Fibroblast of skin of left quadriceps (primary cell): Measurements from ENCODE around the gene MCOLN2.
"Not testable (repeated sequence)": the region's sequence is repeated elsewhere in the genome, so short reads cannot be mapped to it uniquely, and the experiment has no call there.

Experiments used
- DNase-seq, 2 experiments: peaks; one replicate each; pipeline ENCODE4 v3.0.0-alpha.2; 2013; ENCODE audit warnings: low read depth in 2 of 2

MCOLN2 gene

DNA sequence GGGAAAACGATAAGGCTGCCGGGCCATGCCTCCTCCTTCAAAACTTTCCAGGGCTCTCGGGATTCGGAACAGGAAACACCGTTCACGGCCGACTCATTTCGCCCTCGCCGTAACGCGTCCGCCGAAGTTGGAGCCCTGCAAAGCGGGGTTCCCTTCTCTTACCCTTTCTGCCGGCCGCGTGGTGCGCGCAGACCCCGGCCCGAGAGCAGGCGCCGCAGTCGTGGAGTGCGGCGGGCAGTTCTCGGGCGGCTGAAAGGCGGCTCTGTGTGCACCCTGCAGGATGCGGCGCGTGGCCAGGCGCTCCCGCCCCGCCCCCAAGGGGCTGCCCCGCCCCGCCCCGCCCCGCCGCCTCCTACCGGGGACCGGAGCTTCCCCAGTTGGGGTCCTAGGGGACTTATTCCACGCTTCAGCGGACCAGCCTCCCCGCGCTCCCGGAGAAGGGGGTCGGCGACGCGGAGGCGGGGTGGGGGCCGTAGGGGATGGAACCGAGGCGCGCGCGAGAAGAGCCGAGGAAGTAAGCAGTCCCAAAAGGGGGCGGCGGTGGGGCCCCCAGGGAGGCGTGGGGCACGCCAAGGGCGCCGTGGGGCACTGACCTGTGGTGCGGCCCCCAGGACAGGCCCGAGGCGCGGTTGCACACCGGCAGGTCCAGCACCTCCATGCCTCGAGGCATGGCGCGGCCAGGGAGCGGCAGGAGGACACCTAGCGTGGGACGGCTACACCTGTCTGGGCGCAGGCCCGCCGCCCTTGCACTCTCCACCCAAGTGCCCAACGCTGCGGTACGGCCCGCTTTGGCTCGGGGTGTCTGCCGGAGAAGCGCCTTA, at the start of gene MCOLN2:
Gene MCOLN2, minus strand, starts transcription at position 268 of the 821 bp plus-strand sequence. Its CDS starts 241 bp downstream, at position 27.
- DNase-seq: no peak

GRCh38 chr1:85042413-85042812, 45.5 kb upstream of the MCOLN2 start:
- DNase-seq: no peak

DNA sequence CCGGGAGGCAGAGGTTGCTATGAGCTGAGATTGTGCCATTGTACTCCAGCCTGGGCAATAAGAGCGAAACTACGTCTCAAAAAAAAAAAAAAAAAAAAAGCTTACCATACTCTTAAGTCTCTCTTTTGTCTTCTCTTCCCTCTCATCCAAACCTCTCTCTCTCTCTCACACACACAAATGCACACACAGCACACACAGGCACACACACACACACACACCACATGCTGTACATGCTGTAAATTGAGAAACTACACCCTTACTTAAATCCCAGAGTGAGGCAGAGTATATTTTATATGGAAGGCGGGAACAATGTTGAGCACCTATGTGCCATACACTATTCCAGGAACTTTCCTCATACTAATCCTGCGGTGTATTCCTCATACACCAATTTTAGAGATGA, 44.9 kb upstream of the MCOLN2 start:
- DNase-seq: no peak

DNA sequence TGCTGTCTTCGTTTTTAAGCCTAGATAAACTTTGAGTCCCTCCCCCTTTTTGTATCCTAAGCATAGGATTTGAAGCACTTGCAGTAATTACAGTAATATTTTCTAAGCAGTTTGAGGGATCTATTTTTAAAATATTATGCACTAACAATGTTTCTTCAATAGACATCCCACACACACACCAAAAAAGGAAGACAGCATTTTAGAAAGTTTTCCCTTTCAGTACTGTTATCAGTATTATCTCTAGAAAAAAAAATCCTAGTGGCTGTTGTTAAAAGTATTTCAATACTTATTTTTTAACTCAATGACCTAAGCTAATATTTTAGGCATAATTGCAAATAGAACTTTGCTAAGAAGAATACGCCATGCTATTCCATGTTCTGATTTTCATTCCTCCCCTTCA, 36.3 kb upstream of the MCOLN2 start:
- no peak for DNase-seq

- DNase-seq: no peak
Measured at GRCh38 chr1:85030536-85030935, 33.6 kb upstream of the MCOLN2 start.

DNA sequence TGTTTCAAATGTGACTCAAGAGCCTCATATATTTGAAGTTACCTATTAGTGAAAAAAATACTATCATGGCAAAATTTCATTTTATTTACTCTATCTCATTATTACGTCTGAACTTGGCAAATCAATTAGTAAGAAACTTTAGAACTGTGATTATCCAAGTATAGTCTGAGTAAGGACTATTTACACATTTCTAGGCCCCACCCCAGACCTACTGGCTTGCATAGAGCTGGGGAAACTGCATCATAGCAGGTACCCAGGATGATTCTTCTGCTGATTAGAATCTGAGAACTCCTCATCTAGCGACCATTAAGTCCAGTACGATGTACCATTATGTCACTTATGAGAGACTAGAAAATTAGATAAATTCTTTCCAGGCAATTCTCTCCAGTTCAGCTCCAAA, 31.2 kb upstream of the MCOLN2 start:
- no peak for DNase-seq

DNA sequence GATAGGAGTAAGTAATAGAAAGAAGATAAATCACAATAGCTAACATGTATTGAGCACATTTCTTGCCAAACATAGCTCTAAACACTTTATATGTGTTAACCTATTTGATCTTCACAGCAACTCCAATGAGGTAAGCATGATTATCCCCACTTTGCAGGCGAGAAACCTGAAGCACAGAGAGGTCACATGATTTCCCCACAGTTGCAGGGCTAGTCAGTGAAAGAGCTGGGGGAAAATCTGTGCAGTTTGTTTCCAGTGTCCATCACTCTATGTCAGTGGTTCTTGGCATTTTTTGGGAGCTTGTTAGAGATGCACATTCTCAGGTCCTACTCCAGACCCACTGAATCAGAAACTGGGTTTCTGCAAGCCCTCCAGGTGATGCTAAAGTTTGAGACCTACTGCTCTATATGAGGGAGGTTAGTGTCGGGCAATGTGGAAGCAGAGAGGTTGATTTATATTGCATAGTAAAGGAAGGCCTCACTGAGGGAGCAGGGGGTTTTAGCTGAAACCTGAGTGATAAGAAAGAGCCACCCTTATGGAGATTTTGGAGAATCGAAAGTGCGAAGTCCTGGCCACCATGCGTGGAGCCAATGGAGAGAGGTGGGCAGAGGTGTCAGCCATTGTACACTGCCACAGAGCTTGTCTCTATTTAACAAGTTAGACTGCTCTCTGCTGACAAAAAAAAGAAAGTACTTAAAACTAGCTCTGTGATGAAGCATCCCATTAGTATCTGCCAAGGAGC, 30.5 kb upstream of the MCOLN2 start:
- DNase-seq: no peak

GRCh38 chr1:85025940-85026339, 29.0 kb upstream of the MCOLN2 start:
- DNase-seq: no peak

DNA sequence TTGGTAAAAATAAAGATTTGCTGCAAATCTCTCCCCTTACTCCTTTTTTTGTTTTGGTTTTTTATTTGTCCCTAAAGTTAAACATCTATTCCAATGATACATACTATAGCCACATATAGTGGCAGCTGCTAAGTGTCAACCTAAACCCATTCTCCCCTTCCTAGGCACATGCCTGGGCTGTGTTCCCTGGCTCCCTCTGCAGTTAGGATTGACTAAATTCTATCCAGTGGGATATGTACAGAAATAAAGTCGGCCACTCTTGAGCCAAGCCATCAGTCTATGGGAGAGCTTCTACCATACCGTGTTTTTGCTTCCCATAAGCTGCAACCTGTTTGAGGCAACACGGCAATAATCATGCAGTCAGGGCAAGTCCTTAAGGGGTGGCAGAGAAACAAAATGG, 27.8 kb upstream of the MCOLN2 start:
- no peak for DNase-seq

DNA sequence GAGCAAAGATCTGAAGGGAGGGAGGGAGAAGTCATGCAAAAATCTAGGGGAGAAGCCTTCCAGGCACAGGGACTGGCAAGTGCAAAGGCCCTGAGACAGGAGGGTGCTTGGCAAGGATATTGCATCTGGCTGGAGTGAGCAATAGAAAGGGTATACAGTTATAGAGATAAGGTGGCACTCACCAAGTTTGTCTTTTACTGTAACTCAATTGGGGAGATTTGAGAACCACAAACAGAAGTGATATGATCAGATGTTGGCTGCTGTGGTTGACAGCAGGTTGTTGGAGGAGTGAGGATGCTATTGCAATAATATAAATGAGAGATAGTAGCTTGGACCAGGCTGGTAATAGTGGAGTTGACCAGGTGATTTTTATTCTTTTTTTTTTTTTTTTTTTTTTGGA, 25.8 kb upstream of the MCOLN2 start:
- DNase-seq: no peak

DNA sequence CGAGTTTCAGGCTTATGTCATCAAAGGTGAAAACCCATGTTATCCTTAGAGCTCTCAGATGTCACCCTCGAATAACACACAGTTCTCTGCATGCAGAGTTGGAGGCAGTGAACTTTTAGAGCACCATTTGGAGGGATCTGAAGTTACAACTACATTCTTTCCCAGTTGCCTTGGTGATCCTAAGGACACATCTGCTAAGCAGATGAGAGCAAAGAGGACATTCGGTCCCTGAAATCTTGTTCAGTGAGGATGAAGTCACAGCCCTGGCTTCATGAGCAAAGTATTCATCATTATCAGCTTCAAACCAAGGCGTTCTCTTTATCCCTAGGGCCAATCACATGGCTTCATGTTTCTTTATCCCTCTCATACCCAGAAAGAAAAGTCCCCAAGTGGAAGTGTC, 23.1 kb upstream of the MCOLN2 start:
- DNase-seq: peak; percentile 51 to 55

- DNase-seq: no peak
Measured at GRCh38 chr1:85015826-85016225, 18.9 kb upstream of the MCOLN2 start.

DNA sequence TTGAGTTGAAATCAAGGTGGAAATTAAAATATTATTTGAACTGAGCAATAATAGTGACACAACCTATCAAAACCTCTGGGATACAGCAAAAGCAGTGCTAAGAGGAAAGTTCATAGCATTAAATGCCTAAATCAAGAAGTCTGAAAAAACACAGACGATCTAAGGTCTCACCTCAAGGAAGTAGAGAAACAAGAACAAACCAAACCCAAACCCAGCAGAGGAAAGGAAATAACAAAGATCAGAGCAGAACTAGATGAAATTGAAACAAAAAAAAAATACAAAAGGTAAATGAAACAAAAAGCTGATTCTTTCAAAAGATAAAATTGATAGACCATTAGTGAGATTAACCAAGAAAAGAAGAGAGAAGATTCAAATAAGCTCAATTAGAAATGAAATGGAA, 8.7 kb upstream of the MCOLN2 start:
- not testable (repeated sequence) for DNase-seq

GRCh38 chr1:85001742-85002141, 4.8 kb upstream of the MCOLN2 start:
- no peak for DNase-seq

- DNase-seq: no peak
Measured at GRCh38 chr1:84998642-84999280, 1.8 kb upstream of the MCOLN2 start.

DNA sequence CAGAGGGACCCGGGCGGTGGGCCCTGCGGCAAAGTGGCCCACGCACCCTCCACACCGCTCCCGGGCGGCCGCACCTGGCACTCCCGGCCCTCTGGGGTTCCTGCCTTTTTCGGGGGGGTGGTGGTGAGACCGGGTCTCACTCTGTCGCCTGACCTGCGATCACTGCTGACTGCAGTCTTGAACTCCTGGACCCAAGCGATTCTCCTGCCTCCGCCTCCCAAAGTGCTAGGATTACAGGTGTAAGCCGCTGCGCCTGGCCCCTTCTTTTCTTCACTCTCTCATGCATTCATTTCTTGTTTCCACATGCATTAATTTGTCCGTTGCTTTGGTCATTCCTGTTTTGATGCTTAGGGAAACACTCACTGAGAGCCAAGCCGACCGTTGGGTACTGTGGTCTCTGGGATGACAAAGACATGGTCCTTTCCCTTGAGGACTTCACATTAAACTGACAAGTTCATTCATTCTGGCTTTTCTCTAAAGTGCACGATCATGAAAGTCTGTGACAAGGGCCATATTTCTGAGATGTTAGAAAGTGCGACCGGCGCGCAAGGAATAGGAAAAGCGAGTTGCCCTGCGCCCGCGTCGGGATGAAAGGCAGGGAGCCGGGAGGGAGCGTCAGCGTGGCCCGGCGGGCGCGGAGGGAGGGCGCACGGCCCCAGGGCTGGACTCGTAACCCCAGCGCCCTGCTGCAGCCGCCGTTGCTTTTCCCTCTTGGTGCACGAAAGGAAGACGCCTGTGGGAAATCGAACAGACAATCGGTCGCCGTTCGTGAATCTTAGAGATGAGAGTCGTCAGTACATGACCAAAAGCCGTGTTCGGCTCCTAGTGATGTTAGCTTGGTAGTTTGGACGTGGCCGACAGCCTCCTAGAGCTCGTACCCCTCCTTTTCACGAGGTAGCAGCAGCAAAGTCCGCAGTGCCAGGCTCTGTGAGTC, 1.0 kb upstream of the MCOLN2 start:
- no peak for DNase-seq

GRCh38 chr1:84995484-84996334, 1.2 kb downstream of the MCOLN2 start:
- DNase-seq: no peak

DNA sequence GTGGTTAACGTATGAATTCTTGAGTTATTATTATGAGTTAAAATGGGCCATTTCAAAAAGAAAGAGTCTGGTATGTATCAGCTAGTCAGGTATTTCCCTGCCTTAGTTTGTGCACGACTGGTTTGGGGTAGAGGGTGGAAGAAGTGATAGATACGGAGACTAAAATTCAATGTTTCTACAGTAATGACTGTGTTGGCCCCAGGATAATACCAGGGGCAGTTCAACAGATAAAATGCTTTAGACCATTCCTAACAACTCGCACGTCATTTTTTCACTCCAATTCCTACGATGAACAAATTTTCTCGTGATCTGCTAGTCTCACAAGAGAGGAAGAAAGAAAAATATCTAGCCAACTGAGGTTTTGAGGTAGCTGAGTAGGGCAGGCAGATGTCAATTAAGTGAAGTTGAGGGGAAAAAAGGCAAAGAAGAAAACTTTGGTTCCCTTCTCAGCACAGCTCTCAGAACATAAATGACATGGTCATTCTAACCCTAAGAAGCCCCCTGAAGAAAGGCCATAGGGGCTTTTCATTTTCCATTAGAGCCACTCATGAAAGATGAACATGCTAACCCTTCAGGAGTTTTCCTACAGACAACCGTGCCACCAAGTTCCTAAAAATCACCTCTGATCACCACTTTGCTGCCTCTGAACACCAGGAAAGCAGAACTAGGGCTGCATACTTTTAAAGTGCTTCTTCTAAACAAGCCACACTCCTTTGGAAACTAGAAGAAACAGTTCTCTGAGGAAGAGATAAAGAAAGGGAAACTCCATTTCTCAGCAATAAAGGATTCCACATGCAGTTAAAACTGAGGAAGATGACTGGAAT, 5.6 kb downstream of the MCOLN2 start:
- no peak for DNase-seq

DNA sequence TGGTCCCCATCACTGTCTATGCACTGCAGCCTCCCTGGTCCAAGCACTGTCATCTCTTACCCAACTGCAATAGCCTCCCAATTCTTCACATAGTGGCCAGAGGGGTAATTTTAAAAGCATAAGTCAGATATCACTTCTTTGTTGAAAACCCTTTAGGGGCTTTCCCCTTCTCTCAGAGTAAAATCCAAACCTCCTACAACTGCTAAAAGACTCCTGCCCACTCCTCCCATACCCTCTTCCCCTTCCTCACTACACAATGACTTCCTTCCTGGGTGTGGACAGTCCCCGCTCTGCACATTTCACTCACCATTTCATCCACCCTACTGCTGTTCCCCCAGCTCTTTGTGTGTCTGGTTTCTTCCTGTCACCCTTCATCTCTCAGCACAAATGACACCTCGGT, 8.3 kb downstream of the MCOLN2 start:
- DNase-seq: no peak

- DNase-seq: not testable (repeated sequence)
Measured at GRCh38 chr1:84986561-84986960, 10.4 kb downstream of the MCOLN2 start.
